ENCODE results near the gene SAMD10.
"Not testable (repeated sequence)": the region's sequence is repeated elsewhere in the genome, so short reads cannot be mapped to it uniquely, and the experiment has no call there.

Gene SAMD10

GRCh38 chr20:63968136-63968927 lies 11.1 kb downstream of the SAMD10 start:
- DNase-seq, result no peak

GRCh38 chr20:63967330-63968135 lies 11.9 kb downstream of the SAMD10 start:
- no peak for DNase-seq

GRCh38 chr20:63966944-63967322 lies 12.5 kb downstream of the SAMD10 start:
- no peak for DNase-seq

- DNase-seq, result no peak
Observed at GRCh38 chr20:63966172-63966943, 13.1 kb downstream of the SAMD10 start.

- DNase-seq, result no peak
Observed at GRCh38 chr20:63964412-63964811, 15.0 kb downstream of the SAMD10 start.

- DNase-seq, result no peak
Observed at GRCh38 chr20:63963784-63964301, 15.6 kb downstream of the SAMD10 start.

- no peak for DNase-seq
Observed at GRCh38 chr20:63963348-63963741, 16.1 kb downstream of the SAMD10 start.

- DNase-seq, result no peak
Observed at GRCh38 chr20:63962426-63963347, 16.8 kb downstream of the SAMD10 start.

- no peak for DNase-seq
Observed at GRCh38 chr20:63961664-63962425, 17.6 kb downstream of the SAMD10 start.

GRCh38 chr20:63960654-63961621 lies 18.5 kb downstream of the SAMD10 start:
- DNase-seq, result not testable (repeated sequence)

- DNase-seq, result no peak
Observed at GRCh38 chr20:63959699-63960075, 19.8 kb downstream of the SAMD10 start.

GRCh38 chr20:63958964-63959698 lies 20.3 kb downstream of the SAMD10 start:
- DNase-seq, result no peak

GRCh38 chr20:63958471-63958870 lies 21.0 kb downstream of the SAMD10 start:
- no peak for DNase-seq

GRCh38 chr20:63957690-63958441 lies 21.6 kb downstream of the SAMD10 start:
- no peak for DNase-seq

- DNase-seq, result peak; percentile 51
Observed at GRCh38 chr20:63957004-63957689, 22.3 kb downstream of the SAMD10 start.

GRCh38 chr20:63956664-63957003 lies 22.8 kb downstream of the SAMD10 start:
- DNase-seq, result no peak

- DNase-seq, result peak; percentile 87
Observed at GRCh38 chr20:63955827-63956663, 23.4 kb downstream of the SAMD10 start, which contains the start of gene UCKL1. UCKL1 (minus strand) TSS chr20:63956416; CDS start chr20:63956372, 44 bp downstream.

Data from fibroblast of upper back skin (primary cell).